Measurements from ENCODE around the gene IFNG. TPM values are rescaled to one million over a fixed set of nuclear protein-coding genes. Genes with fewer than 3 reads are reported as not detected.

IFNG gene
- polyA plus RNA-seq, 2 of the 4 experiments (the other 2 are of a cell fraction): not detected

DNA sequence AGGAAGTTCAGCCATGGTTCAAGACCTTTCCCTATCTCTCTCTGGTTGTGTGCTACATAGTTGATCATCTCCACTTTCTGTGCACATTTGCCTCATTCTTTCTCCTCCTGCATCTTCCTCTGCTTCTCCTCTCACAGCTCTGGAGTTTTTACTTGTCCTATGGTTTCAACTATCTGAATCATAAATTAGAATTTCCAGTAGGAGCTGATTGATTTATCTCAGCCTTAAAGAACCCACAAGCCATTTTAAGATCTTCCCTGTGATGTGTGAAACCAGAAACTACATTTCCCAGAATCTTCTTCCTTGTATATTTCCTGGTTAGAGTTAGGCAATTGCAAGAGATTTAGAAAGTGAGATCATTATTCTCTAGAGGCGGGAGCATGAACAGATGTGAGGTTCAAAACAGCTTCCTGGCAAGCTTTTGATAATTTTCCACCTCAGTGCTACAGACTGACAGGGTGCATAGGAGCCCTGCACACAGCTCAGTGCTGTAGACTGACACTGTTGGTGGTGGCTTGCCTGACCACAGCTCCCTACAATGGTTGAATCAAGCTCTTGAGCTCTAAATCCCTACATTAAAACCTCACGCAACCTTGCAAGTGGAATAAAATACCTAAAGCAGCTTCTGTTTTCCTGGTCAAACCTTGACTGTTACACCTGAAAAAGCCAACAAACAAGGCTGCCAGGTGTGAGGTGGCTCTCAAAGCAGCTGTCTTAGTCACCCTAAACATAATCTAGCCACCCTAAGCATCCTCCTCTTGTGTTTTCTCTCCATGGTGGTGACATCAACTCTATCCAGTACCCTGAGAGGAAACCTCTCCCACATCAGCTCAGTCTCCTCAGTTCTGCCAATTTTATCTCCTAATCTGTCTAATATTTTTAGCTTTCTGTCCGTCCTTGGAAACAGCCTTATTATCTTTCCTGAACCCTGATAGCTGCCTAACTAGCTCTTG lies 21.5 kb upstream of the IFNG start:
- Histone ChIP-seq H3K27ac (no peak overlapping the region), H3K4me3 (no peak overlapping the region), H3K9me3 (no peaks in the 10 kb centered on the region), H3K4me1 (no peaks in the 10 kb centered on the region), H3K4me2 (no peak overlapping the region)
- DNase-seq (ENCODE audit: low read depth in 1 of 2, low spot score in 1 of 2) (no peak), FAIRE-seq (no peak), ATAC-seq (no peak)
- 35% methylated on average over 3 of the region's 3 CpGs for WGBS (ENCODE audit: missing lambda C conversion rate)
- TF ChIP-seq FOSL2 (IDR thresholded peaks at IDR 0.05) (no peak), FOSL2 (CRISPR knock-in tag; IDR thresholded peaks at IDR 0.05) (no peak), HOXA7 (CRISPR knock-in tag; IDR thresholded peaks at IDR 0.05) (no peak), RARB (CRISPR knock-in tag; IDR thresholded peaks at IDR 0.05) (no peak), ZSCAN20 (CRISPR knock-in tag; IDR thresholded peaks at IDR 0.05) (no peak), ZFP36 (IDR thresholded peaks at IDR 0.05; ENCODE audit: borderline replicate concordance, partially characterized antibody) (no peak), BHLHE40 (IDR thresholded peaks at IDR 0.05; ENCODE audit: low read depth, low read length) (no peak), MAFK (IDR thresholded peaks at IDR 0.05; ENCODE audit: partially characterized antibody) (no peak), CBX8 (IDR thresholded peaks at IDR 0.05) (no peak), MYC (IDR thresholded peaks at IDR 0.05; ENCODE audit: borderline replicate concordance, low read length) (no peak), ZNF302 (CRISPR knock-in tag; IDR thresholded peaks at IDR 0.05) (no peak), HOXB5 (CRISPR knock-in tag; IDR thresholded peaks at IDR 0.05) (no peak), ESRRA (IDR thresholded peaks at IDR 0.05; ENCODE audit: borderline replicate concordance, low read length) (no peak), FOXS1 (CRISPR knock-in tag; IDR thresholded peaks at IDR 0.05) (no peak), RNF2 (IDR thresholded peaks at IDR 0.05; ENCODE audit: borderline replicate concordance, low read depth) (no peak), KDM5A (IDR thresholded peaks at IDR 0.05) (no peak)
- TF ChIP-seq, protein P1, sequence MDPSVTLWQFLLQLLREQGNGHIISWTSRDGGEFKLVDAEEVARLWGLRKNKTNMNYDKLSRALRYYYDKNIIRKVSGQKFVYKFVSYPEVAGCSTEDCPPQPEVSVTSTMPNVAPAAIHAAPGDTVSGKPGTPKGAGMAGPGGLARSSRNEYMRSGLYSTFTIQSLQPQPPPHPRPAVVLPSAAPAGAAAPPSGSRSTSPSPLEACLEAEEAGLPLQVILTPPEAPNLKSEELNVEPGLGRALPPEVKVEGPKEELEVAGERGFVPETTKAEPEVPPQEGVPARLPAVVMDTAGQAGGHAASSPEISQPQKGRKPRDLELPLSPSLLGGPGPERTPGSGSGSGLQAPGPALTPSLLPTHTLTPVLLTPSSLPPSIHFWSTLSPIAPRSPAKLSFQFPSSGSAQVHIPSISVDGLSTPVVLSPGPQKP (IDR thresholded peaks at IDR 0.05; ENCODE audit: low read depth, low read length): no peak
- TF ChIP-seq, protein P2, sequence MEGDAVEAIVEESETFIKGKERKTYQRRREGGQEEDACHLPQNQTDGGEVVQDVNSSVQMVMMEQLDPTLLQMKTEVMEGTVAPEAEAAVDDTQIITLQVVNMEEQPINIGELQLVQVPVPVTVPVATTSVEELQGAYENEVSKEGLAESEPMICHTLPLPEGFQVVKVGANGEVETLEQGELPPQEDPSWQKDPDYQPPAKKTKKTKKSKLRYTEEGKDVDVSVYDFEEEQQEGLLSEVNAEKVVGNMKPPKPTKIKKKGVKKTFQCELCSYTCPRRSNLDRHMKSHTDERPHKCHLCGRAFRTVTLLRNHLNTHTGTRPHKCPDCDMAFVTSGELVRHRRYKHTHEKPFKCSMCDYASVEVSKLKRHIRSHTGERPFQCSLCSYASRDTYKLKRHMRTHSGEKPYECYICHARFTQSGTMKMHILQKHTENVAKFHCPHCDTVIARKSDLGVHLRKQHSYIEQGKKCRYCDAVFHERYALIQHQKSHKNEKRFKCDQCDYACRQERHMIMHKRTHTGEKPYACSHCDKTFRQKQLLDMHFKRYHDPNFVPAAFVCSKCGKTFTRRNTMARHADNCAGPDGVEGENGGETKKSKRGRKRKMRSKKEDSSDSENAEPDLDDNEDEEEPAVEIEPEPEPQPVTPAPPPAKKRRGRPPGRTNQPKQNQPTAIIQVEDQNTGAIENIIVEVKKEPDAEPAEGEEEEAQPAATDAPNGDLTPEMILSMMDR (IDR thresholded peaks at IDR 0.05): no peak
- TF ChIP-seq, protein P3, sequence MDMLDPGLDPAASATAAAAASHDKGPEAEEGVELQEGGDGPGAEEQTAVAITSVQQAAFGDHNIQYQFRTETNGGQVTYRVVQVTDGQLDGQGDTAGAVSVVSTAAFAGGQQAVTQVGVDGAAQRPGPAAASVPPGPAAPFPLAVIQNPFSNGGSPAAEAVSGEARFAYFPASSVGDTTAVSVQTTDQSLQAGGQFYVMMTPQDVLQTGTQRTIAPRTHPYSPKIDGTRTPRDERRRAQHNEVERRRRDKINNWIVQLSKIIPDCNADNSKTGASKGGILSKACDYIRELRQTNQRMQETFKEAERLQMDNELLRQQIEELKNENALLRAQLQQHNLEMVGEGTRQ (IDR thresholded peaks at IDR 0.05): no peak
- TF ChIP-seq, protein P4, sequence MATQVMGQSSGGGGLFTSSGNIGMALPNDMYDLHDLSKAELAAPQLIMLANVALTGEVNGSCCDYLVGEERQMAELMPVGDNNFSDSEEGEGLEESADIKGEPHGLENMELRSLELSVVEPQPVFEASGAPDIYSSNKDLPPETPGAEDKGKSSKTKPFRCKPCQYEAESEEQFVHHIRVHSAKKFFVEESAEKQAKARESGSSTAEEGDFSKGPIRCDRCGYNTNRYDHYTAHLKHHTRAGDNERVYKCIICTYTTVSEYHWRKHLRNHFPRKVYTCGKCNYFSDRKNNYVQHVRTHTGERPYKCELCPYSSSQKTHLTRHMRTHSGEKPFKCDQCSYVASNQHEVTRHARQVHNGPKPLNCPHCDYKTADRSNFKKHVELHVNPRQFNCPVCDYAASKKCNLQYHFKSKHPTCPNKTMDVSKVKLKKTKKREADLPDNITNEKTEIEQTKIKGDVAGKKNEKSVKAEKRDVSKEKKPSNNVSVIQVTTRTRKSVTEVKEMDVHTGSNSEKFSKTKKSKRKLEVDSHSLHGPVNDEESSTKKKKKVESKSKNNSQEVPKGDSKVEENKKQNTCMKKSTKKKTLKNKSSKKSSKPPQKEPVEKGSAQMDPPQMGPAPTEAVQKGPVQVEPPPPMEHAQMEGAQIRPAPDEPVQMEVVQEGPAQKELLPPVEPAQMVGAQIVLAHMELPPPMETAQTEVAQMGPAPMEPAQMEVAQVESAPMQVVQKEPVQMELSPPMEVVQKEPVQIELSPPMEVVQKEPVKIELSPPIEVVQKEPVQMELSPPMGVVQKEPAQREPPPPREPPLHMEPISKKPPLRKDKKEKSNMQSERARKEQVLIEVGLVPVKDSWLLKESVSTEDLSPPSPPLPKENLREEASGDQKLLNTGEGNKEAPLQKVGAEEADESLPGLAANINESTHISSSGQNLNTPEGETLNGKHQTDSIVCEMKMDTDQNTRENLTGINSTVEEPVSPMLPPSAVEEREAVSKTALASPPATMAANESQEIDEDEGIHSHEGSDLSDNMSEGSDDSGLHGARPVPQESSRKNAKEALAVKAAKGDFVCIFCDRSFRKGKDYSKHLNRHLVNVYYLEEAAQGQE (IDR thresholded peaks at IDR 0.05): no peak
- TF ChIP-seq, protein P5, sequence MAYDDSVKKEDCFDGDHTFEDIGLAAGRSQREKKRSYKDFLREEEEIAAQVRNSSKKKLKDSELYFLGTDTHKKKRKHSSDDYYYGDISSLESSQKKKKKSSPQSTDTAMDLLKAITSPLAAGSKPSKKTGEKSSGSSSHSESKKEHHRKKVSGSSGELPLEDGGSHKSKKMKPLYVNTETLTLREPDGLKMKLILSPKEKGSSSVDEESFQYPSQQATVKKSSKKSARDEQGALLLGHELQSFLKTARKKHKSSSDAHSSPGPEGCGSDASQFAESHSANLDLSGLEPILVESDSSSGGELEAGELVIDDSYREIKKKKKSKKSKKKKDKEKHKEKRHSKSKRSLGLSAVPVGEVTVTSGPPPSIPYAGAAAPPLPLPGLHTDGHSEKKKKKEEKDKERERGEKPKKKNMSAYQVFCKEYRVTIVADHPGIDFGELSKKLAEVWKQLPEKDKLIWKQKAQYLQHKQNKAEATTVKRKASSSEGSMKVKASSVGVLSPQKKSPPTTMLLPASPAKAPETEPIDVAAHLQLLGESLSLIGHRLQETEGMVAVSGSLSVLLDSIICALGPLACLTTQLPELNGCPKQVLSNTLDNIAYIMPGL (CRISPR knock-in tag; IDR thresholded peaks at IDR 0.05; ENCODE audit: borderline replicate concordance): no peak
- ChIA-PET POLR2A (no interaction called here), CTCF (interaction anchor here (1.0 to 1.2 kb wide), 3 partner anchors 8 to 41 kb away, joined by 3 read pairs; no protein-coding TSS in a partner anchor)
